ENCODE data around the gene DYNLL1. TPM values are rescaled to one million over a fixed set of nuclear protein-coding genes. Genes with fewer than 3 reads are reported as not detected.

The DYNLL1 gene
- total and polyA plus RNA-seq, 2 donors (not counting 1 experiment from before 2014, with no cell fraction given): 289 to 616 TPM

- H3K4me1 ChIP-seq (ENCODE audit: control insufficient read depth, extremely low read depth, insufficient read depth, low read length): no peaks in the 10 kb centered on the region
- H3K4me3 ChIP-seq (replicated peaks in 1 of 4; ENCODE audit: control extremely low read depth in 1 of 4, insufficient read depth in 1 of 4, low read depth in 3 of 4, low read length in 4 of 4): no peak overlapping the region
- H3K36me3 ChIP-seq (ENCODE audit: control insufficient read depth, insufficient read depth, low read length): peaks cover 6% of the 10 kb centered on the region
- DNase-seq (ENCODE audit: low read depth in 2 of 2): no peak
- no peak overlapping the region for H3K27ac ChIP-seq (ENCODE audit: insufficient read depth, low read length)
- H3K9ac ChIP-seq (ENCODE audit: insufficient read depth, low read length): no peak overlapping the region
- no peak overlapping the region for H3K4me2 ChIP-seq (ENCODE audit: extremely low read depth, insufficient read depth, low read length)
- TF ChIP-seq CTCF (conservative IDR thresholded peaks at IDR 0.05 in 1 of 2, IDR thresholded peaks at IDR 0.05 in 1 of 2; ENCODE audit: low read depth in 1 of 2, low read length in 2 of 2): peak in 1 of 2 donors; percentile 31
- no peak for TF ChIP-seq EZH2 (IDR thresholded peaks at IDR 0.05; ENCODE audit: low read length, missing control alignments)
- no peaks in the 10 kb centered on the region for H3K79me2 ChIP-seq (ENCODE audit: control insufficient read depth, insufficient read depth, low read length)
- H2AFZ ChIP-seq (ENCODE audit: low read length): no peak overlapping the region
- no peaks in the 10 kb centered on the region for H4K20me1 ChIP-seq (ENCODE audit: control insufficient read depth, extremely low read depth, insufficient read depth, low read length)
- H3K27me3 ChIP-seq (ENCODE audit: control insufficient read depth, insufficient read depth, low read length): no peaks in the 10 kb centered on the region
- no peaks in the 10 kb centered on the region for H3K9me3 ChIP-seq (ENCODE audit: control insufficient read depth, insufficient read depth, low read depth, low read length)
Observed at GRCh38 chr12:120457133-120457532, 38.8 kb upstream of the DYNLL1 start.

GRCh38 chr12:120460157-120460556, 35.8 kb upstream of the DYNLL1 start:
- DNase-seq (ENCODE audit: low read depth in 2 of 2): no peak
- Histone ChIP-seq H4K20me1 (ENCODE audit: control insufficient read depth, extremely low read depth, insufficient read depth, low read length) (no peaks in the 10 kb centered on the region), H3K79me2 (ENCODE audit: control insufficient read depth, insufficient read depth, low read length) (peaks cover 10% of the 10 kb centered on the region), H3K27me3 (ENCODE audit: control insufficient read depth, insufficient read depth, low read length) (no peaks in the 10 kb centered on the region), H3K27ac (ENCODE audit: insufficient read depth, low read length) (no peak overlapping the region), H3K4me2 (ENCODE audit: extremely low read depth, insufficient read depth, low read length) (no peak overlapping the region), H3K9ac (ENCODE audit: insufficient read depth, low read length) (no peak overlapping the region), H3K4me3 (replicated peaks in 1 of 4; ENCODE audit: control extremely low read depth in 1 of 4, insufficient read depth in 1 of 4, low read depth in 3 of 4, low read length in 4 of 4) (no peak overlapping the region), H3K4me1 (ENCODE audit: control insufficient read depth, extremely low read depth, insufficient read depth, low read length) (no peaks in the 10 kb centered on the region), H2AFZ (ENCODE audit: low read length) (no peak overlapping the region), H3K36me3 (ENCODE audit: control insufficient read depth, insufficient read depth, low read length) (peaks cover 18% of the 10 kb centered on the region), H3K9me3 (ENCODE audit: control insufficient read depth, insufficient read depth, low read depth, low read length) (no peaks in the 10 kb centered on the region)
- no peak for TF ChIP-seq CTCF (conservative IDR thresholded peaks at IDR 0.05 in 1 of 2, IDR thresholded peaks at IDR 0.05 in 1 of 2; ENCODE audit: low read depth in 1 of 2, low read length in 2 of 2)
- TF ChIP-seq EZH2 (IDR thresholded peaks at IDR 0.05; ENCODE audit: low read length, missing control alignments): no peak

GRCh38 chr12:120462099-120462640, 33.7 kb upstream of the DYNLL1 start:
- no peak for DNase-seq (ENCODE audit: low read depth in 2 of 2)
- Histone ChIP-seq H3K27ac (ENCODE audit: insufficient read depth, low read length) (no peak overlapping the region), H3K27me3 (ENCODE audit: control insufficient read depth, insufficient read depth, low read length) (no peaks in the 10 kb centered on the region), H3K9me3 (ENCODE audit: control insufficient read depth, insufficient read depth, low read depth, low read length) (no peaks in the 10 kb centered on the region), H4K20me1 (ENCODE audit: control insufficient read depth, extremely low read depth, insufficient read depth, low read length) (peaks cover 3% of the 10 kb centered on the region), H3K36me3 (ENCODE audit: control insufficient read depth, insufficient read depth, low read length) (peaks cover 18% of the 10 kb centered on the region), H3K9ac (ENCODE audit: insufficient read depth, low read length) (no peak overlapping the region), H3K4me1 (ENCODE audit: control insufficient read depth, extremely low read depth, insufficient read depth, low read length) (no peaks in the 10 kb centered on the region), H3K4me2 (ENCODE audit: extremely low read depth, insufficient read depth, low read length) (no peak overlapping the region), H3K79me2 (ENCODE audit: control insufficient read depth, insufficient read depth, low read length) (peaks cover 30% of the 10 kb centered on the region), H3K4me3 (replicated peaks in 1 of 4; ENCODE audit: control extremely low read depth in 1 of 4, insufficient read depth in 1 of 4, low read depth in 3 of 4, low read length in 4 of 4) (no peak overlapping the region), H2AFZ (ENCODE audit: low read length) (no peak overlapping the region)
- TF ChIP-seq CTCF (conservative IDR thresholded peaks at IDR 0.05 in 1 of 2, IDR thresholded peaks at IDR 0.05 in 1 of 2; ENCODE audit: low read depth in 1 of 2, low read length in 2 of 2): no peak

Measured in fibroblast of lung (primary cell).